Peyer's patch (tissue), 4 donors: ENCODE data around the gene GINS1. TPM values are rescaled to one million over a fixed set of nuclear protein-coding genes. Genes with fewer than 3 reads are reported as not detected.
A peak's percentile ranks its signal among the peaks of the same experiment; 100 is the strongest.

Experiments
- DNase-seq, 3 donors: peaks; one replicate each; pipeline ENCODE4 v3.0.0-alpha.2; 2017 to 2019
- H3K27ac ChIP-seq, 4 donors: fragments of 200-600 bp; sonication (generic); one replicate each; pipeline ENCODE4 v1.5.1; 2016 to 2019
- H3K27me3 ChIP-seq, 2 donors: fragments of 200-600 bp; sonication (generic); one replicate each; pipeline ENCODE4 v1.5.1; 2019
- H3K36me3 ChIP-seq, 3 donors: fragments of 200-600 bp; sonication (generic); one replicate each; pipeline ENCODE4 v1.5.1; 2016 to 2019
- H3K4me1 ChIP-seq, 4 donors: fragments of 200-600 bp; sonication (generic); one replicate each; pipeline ENCODE4 v1.5.1; 2016 to 2019
- H3K4me3 ChIP-seq, 4 donors: fragments of 200-600 bp; sonication (generic); 1 replicate in 3 of 4; 2 replicates in 1 of 4; pipeline ENCODE4 v1.5.1; 2016 to 2019; ENCODE audit warnings: mild to moderate bottlenecking in 1 of 4
- H3K9me3 ChIP-seq, 4 donors: fragments of 200-600 bp; sonication (generic); one replicate each; pipeline ENCODE4 v1.5.1; 2016 to 2019; ENCODE audit warnings: mild to moderate bottlenecking in 1 of 4
- CTCF ChIP-seq, 6 experiments: fragments of 450-650 bp in 4 of 6; fragments of 200-600 bp in 2 of 6; sonication (generic) in 1 of 6; IDR thresholded peaks; one replicate each; pipeline ENCODE4 v1.5.1; 2017 to 2019; ENCODE audit warnings: antibody characterized with exemption in 6 of 6, mild to moderate bottlenecking in 3 of 6, moderate library complexity in 1 of 6
- POLR2A ChIP-seq, 2 donors: fragments of 450-650 bp; IDR thresholded peaks; one replicate each; pipeline ENCODE4 v1.5.1; 2017; ENCODE audit warnings: antibody characterized with exemption in 2 of 2, mild to moderate bottlenecking in 2 of 2, moderate library complexity in 2 of 2
- total RNA-seq, 4 donors: library from RNA; depleted of rRNA; stranded (reverse); fragments of >200 nt; gene quantifications; one replicate each; pipeline ENCODE4 v1.1.0, GENCODE V29; 2016

GINS1 gene
- 10 to 100 TPM in 1 of 4 donors, 1 to 10 TPM in 2, under 1 TPM in 1; 0.53 to 14.0 (median 1.4) TPM for total RNA-seq

- H3K27ac ChIP-seq: peak within 1 kb of the TSS; percentile 3 to 58 (median 46)
These were observed at the start of gene GINS1 for GRCh38 chr20:25407311-25408169. Gene GINS1, plus strand, starts transcription at chr20:25407673. Its CDS starts 148 bp downstream, at chr20:25407821.

GRCh38 chr20:25360631-25361286 lies 46.7 kb upstream of the GINS1 start:
- peaks cover 0 to 12% (median 0%) of the 10 kb centered on the region in 4 donors for H3K4me1 ChIP-seq
- H3K9me3 ChIP-seq: no peaks in the 10 kb centered on the region
- no peaks in the 10 kb centered on the region for H3K36me3 ChIP-seq
- no peaks in the 10 kb centered on the region for H3K27me3 ChIP-seq
- DNase-seq: no peak
- no peak overlapping the region for H3K27ac ChIP-seq
- TF ChIP-seq POLR2A (IDR thresholded peaks at IDR 0.05) (no peak), CTCF (IDR thresholded peaks at IDR 0.05) (no peak)
- no peak overlapping the region for H3K4me3 ChIP-seq

More at GRCh38 chr20:25407311-25408169, at the start of gene GINS1:
- peak in 1 of 2 donors; percentile 8 for TF ChIP-seq POLR2A (IDR thresholded peaks at IDR 0.05)
- TF ChIP-seq CTCF (IDR thresholded peaks at IDR 0.05): no peak
- peaks cover 0 to 9% (median 1%) of the 10 kb centered on the region in 4 donors for H3K9me3 ChIP-seq
- H3K4me1 ChIP-seq: peaks cover 0 to 12% (median 3%) of the 10 kb centered on the region in 4 donors
- H3K27me3 ChIP-seq: no peaks in the 10 kb centered on the region
- peak; percentile 64 to 89 (median 88) for DNase-seq
- no peaks in the 10 kb centered on the region for H3K36me3 ChIP-seq
- peak within 1 kb of the TSS; percentile 43 to 74 (median 69) for H3K4me3 ChIP-seq

GRCh38 chr20:25361287-25361683 lies 46.2 kb upstream of the GINS1 start:
- no peaks in the 10 kb centered on the region for H3K36me3 ChIP-seq
- no peaks in the 10 kb centered on the region for H3K27me3 ChIP-seq
- H3K4me3 ChIP-seq: no peak overlapping the region
- H3K9me3 ChIP-seq: no peaks in the 10 kb centered on the region
- peaks cover 0 to 8% (median 0%) of the 10 kb centered on the region in 4 donors for H3K4me1 ChIP-seq
- H3K27ac ChIP-seq: no peak overlapping the region
- DNase-seq: no peak
- TF ChIP-seq CTCF (IDR thresholded peaks at IDR 0.05): no peak
- TF ChIP-seq POLR2A (IDR thresholded peaks at IDR 0.05): no peak

GRCh38 chr20:25364180-25364788 lies 43.2 kb upstream of the GINS1 start:
- TF ChIP-seq CTCF (IDR thresholded peaks at IDR 0.05) (no peak), POLR2A (IDR thresholded peaks at IDR 0.05) (no peak)
- no peaks in the 10 kb centered on the region for H3K4me1 ChIP-seq
- H3K4me3 ChIP-seq: no peak overlapping the region
- H3K27me3 ChIP-seq: no peaks in the 10 kb centered on the region
- no peaks in the 10 kb centered on the region for H3K9me3 ChIP-seq
- no peak for DNase-seq
- H3K27ac ChIP-seq: no peak overlapping the region
- no peaks in the 10 kb centered on the region for H3K36me3 ChIP-seq

GRCh38 chr20:25364879-25365699 lies 42.4 kb upstream of the GINS1 start:
- Histone ChIP-seq H3K9me3 (no peaks in the 10 kb centered on the region), H3K27ac (no peak overlapping the region)
- TF ChIP-seq CTCF (IDR thresholded peaks at IDR 0.05): no peak

More at GRCh38 chr20:25364879-25365699, 42.4 kb upstream of the GINS1 start:
- H3K4me3 ChIP-seq: no peak overlapping the region
- DNase-seq: no peak
- no peaks in the 10 kb centered on the region for H3K27me3 ChIP-seq
- no peaks in the 10 kb centered on the region for H3K36me3 ChIP-seq
- no peaks in the 10 kb centered on the region for H3K4me1 ChIP-seq
